PC-9 (cell line): Measurements from ENCODE around the gene CMKLR1.

Experiments used
- EZH2 ChIP-seq: fragments of 200-600 bp; sonication (generic); IDR thresholded peaks from 2 replicates; pipeline ENCODE4 v1.8.0; 2017; ENCODE audit warnings: antibody characterized with exemption, low read depth
- TF ChIP-seq, protein P1 (sequence below): fragments of 200-600 bp; sonication (generic); conservative IDR thresholded peaks from 2 replicates; pipeline ENCODE4 v1.6.1; 2017; ENCODE audit warnings: mixed run types, antibody characterized with exemption, mild to moderate bottlenecking, moderate library complexity

DNA sequence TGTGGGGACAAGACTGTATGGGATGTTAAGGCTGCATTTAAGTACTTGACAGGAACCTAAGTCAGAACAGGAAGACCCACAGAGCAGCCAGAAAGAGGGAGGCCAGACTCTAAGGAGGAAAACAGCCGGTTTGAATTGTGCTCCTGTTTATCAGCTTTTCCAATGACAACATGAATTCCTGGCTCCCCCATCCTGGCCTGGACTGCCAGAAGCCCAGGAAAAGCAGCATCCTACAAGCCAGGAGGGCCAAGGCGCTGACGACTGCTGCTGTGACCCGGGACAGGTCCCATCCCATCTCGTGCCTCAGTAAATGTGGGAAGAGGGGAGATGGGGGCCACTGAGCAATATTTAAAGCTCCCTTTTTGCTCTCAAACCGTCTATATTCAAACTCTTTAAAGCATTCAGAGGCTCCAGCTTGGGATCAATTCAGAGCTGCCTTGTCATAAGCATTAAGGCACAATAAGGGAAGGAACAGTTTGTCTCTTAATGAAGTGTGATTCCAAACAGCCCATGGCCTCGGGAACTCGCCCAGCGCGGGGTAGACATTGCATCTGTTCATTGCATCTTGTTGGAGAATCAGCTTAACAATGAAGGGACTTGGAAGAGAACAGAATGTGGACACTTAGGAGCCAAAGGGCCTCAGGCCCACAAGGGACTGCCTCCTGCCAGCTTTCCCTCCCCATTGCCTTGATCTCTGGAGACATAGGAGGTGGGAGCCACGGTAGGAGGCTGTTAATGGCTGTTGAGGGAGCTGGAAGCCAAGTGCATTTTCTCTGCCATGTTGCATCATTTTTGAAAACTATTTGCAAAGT, 49.6 kb downstream of the CMKLR1 start:
- TF ChIP-seq, protein P1, sequence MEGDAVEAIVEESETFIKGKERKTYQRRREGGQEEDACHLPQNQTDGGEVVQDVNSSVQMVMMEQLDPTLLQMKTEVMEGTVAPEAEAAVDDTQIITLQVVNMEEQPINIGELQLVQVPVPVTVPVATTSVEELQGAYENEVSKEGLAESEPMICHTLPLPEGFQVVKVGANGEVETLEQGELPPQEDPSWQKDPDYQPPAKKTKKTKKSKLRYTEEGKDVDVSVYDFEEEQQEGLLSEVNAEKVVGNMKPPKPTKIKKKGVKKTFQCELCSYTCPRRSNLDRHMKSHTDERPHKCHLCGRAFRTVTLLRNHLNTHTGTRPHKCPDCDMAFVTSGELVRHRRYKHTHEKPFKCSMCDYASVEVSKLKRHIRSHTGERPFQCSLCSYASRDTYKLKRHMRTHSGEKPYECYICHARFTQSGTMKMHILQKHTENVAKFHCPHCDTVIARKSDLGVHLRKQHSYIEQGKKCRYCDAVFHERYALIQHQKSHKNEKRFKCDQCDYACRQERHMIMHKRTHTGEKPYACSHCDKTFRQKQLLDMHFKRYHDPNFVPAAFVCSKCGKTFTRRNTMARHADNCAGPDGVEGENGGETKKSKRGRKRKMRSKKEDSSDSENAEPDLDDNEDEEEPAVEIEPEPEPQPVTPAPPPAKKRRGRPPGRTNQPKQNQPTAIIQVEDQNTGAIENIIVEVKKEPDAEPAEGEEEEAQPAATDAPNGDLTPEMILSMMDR: no peak
- no peak for TF ChIP-seq EZH2
